HFFc6 (cell line): Measurements from ENCODE around the gene PGAP6. TPM values are rescaled to one million over a fixed set of nuclear protein-coding genes. Genes with fewer than 3 reads are reported as not detected.

Experiments used
- DNase-seq: peaks from one replicate; pipeline ENCODE4 v3.0.0-alpha.2; 2018
- H3K27ac Mint-ChIP-seq: 2 replicates; pipeline ENCODE4 v1.8.0; 2020; ENCODE audit warnings: mild to moderate bottlenecking, mixed read lengths
- H3K27me3 Mint-ChIP-seq: 2 replicates; pipeline ENCODE4 v1.8.0; 2021; ENCODE audit warnings: mild to moderate bottlenecking, moderate library complexity, mixed read lengths; ENCODE audit not compliant: insufficient read depth
- H3K36me3 Mint-ChIP-seq: 2 replicates; pipeline ENCODE4 v1.8.0; 2021; ENCODE audit warnings: low read depth, mixed read lengths
- H3K4me1 Mint-ChIP-seq: 2 replicates; pipeline ENCODE4 v1.8.0; 2020; ENCODE audit warnings: low read depth, mixed read lengths
- H3K4me3 Mint-ChIP-seq: 2 replicates; pipeline ENCODE4 v1.8.0; 2020; ENCODE audit warnings: mild to moderate bottlenecking, moderate library complexity, mixed read lengths
- H3K9me3 Mint-ChIP-seq: 2 replicates; pipeline ENCODE4 v1.8.0; 2020; ENCODE audit warnings: mild to moderate bottlenecking, mixed read lengths
- total RNA-seq, 6 experiments: library from RNA; stranded (reverse); fragmentation: NEBNext Ultra II Directional; extraction: Animal tissue kit (Norgen Biotek cat#: 25700); gene quantifications; 2 replicates in 1 of 6; 3 replicates in 5 of 6; pipeline ENCODE4 v1.2.3, GENCODE V29; 2021
- TF ChIP-seq, protein P1 (sequence below): fragments of 200-600 bp; sonication (generic); IDR thresholded peaks from 2 replicates; pipeline ENCODE4 v1.5.0; 2021; ENCODE audit warnings: antibody characterized with exemption, mild to moderate bottlenecking

PGAP6 gene
- total RNA-seq, 6 experiments from 2014 or later, result 50.6 to 69.7 (median 59.7) TPM

DNA sequence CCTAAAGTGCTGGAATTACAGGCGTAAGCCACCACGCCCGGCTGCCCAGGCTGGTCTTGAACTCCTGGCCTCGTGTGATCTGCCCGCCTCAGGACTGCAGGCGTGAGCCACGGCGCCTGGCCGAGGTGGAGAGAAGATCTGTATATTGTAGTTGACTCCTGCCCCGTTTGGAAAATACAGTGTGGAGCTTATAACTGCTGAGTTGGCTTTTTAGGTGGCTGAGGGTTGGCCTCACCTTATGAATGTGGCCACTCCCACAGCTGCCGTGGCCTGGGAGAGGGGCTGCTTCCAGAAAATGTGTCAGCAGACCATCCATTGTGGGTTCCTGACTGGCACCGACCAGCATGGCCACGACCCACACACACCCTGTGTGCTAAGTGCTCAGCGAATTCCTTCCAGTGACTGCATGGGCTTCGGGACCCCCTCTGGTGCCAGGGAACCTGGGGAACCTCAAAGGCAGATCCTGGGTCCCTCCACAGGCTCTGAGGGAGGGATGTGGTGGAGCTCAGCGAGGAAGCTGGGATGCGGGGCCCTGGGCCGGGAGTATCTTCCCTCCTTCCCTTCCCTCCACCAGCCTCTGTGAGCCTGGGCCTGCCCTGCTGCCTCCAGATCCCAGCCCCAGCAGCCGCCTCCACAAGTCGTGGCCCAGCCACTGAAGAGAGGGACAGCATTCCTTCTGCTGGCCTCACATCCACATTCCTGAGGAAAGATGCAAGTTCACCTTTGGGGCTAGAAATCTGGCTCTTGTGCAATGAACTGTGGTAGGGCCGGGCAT lies 32.8 kb upstream of the PGAP6 start:
- Mint-ChIP-seq H3K36me3 (no peaks in the 10 kb centered on the region; the same call in 1 of the 2 replicates), H3K9me3 (no peaks in the 10 kb centered on the region), H3K4me1 (no peaks in the 10 kb centered on the region), H3K27me3 (peaks cover 4% of the 10 kb centered on the region; the same call in 1 of the 2 replicates), H3K4me3 (no peak overlapping the region), H3K27ac (no peak overlapping the region)
- TF ChIP-seq, protein P1, sequence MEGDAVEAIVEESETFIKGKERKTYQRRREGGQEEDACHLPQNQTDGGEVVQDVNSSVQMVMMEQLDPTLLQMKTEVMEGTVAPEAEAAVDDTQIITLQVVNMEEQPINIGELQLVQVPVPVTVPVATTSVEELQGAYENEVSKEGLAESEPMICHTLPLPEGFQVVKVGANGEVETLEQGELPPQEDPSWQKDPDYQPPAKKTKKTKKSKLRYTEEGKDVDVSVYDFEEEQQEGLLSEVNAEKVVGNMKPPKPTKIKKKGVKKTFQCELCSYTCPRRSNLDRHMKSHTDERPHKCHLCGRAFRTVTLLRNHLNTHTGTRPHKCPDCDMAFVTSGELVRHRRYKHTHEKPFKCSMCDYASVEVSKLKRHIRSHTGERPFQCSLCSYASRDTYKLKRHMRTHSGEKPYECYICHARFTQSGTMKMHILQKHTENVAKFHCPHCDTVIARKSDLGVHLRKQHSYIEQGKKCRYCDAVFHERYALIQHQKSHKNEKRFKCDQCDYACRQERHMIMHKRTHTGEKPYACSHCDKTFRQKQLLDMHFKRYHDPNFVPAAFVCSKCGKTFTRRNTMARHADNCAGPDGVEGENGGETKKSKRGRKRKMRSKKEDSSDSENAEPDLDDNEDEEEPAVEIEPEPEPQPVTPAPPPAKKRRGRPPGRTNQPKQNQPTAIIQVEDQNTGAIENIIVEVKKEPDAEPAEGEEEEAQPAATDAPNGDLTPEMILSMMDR, result no peak
- no peak for DNase-seq

DNA sequence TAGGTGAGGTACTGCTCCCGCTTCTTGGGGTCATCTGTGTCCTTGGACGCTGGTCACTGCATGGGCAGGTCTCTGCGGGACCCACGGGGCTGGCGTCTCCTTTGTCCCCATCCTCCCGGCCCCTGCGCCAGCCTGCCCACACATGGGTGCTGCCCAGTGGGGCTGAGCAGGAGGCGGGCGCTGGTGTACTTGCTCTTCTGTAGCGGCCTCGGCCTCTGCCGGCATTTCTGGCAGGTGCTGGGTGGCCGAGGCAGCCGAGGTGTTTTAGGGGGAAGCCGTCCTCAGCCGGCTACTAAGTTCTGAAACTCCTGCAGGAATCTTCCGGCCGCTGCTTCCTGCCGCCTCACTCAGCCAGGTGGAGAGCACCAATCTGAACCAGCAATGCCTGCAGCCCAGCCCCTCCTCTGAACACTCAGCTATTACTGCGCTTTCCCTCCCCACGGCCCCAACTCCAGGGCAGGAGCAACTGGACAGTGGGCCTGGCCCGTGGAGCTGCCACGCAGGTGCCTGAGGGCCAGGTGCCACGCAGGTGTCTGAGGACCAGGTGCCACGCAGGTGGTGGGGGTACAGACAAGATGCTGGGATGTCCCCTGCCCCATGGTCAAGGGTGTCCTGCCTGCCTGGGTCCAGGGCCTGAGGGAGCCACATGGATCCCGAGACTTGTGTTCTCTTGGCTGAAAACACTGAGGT lies 29.9 kb upstream of the PGAP6 start:
- H3K4me3 Mint-ChIP-seq, result no peak overlapping the region
- no peaks in the 10 kb centered on the region for H3K9me3 Mint-ChIP-seq
- H3K27ac Mint-ChIP-seq, result no peak overlapping the region
- no peaks in the 10 kb centered on the region; the same call in 1 of the 2 replicates for H3K36me3 Mint-ChIP-seq
- TF ChIP-seq, protein P1, result no peak
- H3K4me1 Mint-ChIP-seq, result no peaks in the 10 kb centered on the region
- peaks cover 2% of the 10 kb centered on the region; the same call in 1 of the 2 replicates for H3K27me3 Mint-ChIP-seq
- no peak for DNase-seq

GRCh38 chr16:410516-411178 lies 28.9 kb upstream of the PGAP6 start:
- Mint-ChIP-seq H3K27ac (no peak overlapping the region), H3K4me1 (no peaks in the 10 kb centered on the region), H3K36me3 (no peaks in the 10 kb centered on the region; the same call in 1 of the 2 replicates), H3K27me3 (no peaks in the 10 kb centered on the region; the same call in 1 of the 2 replicates), H3K4me3 (no peak overlapping the region), H3K9me3 (no peaks in the 10 kb centered on the region)
- no peak for DNase-seq
- TF ChIP-seq, protein P1, result no peak

GRCh38 chr16:407253-407652 lies 25.5 kb upstream of the PGAP6 start:
- Mint-ChIP-seq H3K27ac (no peak overlapping the region), H3K4me1 (no peaks in the 10 kb centered on the region), H3K27me3 (no peaks in the 10 kb centered on the region; the same call in 1 of the 2 replicates), H3K36me3 (no peaks in the 10 kb centered on the region; the same call in 1 of the 2 replicates), H3K9me3 (no peaks in the 10 kb centered on the region), H3K4me3 (no peak overlapping the region)
- DNase-seq, result no peak
- TF ChIP-seq, protein P1, result no peak

- Mint-ChIP-seq H3K27me3 (peaks cover 2% of the 10 kb centered on the region), H3K4me3 (no peak overlapping the region), H3K4me1 (no peaks in the 10 kb centered on the region), H3K27ac (no peak overlapping the region), H3K9me3 (no peaks in the 10 kb centered on the region), H3K36me3 (no peaks in the 10 kb centered on the region; the same call in 1 of the 2 replicates)
- TF ChIP-seq, protein P1, result no peak
- DNase-seq, result no peak
These were observed 24.0 kb upstream of the PGAP6 start for GRCh38 chr16:405548-406506.
